ENCODE measurements around the gene TTYH1. TPM values are rescaled to one million over a fixed set of nuclear protein-coding genes. Genes with fewer than 3 reads are reported as not detected.

The TTYH1 gene
- total and polyA plus RNA-seq, 2 of the 8 experiments (the other 6 are each of a cell fraction or from before 2014, with no cell fraction given), result 26.7 to 46.5 TPM

GRCh38 chr19:54458648-54459281 is 43.5 kb downstream of the TTYH1 start:
- peaks cover 35 to 63% (median 55%) of the 10 kb centered on the region in 4 experiments for H3K36me3 ChIP-seq (ENCODE audit: control insufficient read depth in 2 of 4, insufficient read depth in 4 of 4, low read length in 3 of 4)
- H3K14ac ChIP-seq (ENCODE audit: insufficient read length), result no peak overlapping the region
- H3K23me2 ChIP-seq (ENCODE audit: low read depth, low read length), result peaks cover 4% of the 10 kb centered on the region; the same call in 1 of the 2 replicates
- no peak for DNase-seq (ENCODE audit: low read depth in 1 of 2, low spot score in 2 of 2)
- no peak overlapping the region for H3K27ac ChIP-seq (ENCODE audit: low read depth, low read length)
- no peak for FAIRE-seq
- ChIA-PET POLR2A (ENCODE audit: partially characterized antibody) (interaction anchor here (1.0 to 6.7 kb wide), 8 partner anchors 8 to 622 kb away, joined by 3 to 129 read pairs (median 4); partner anchors contain the start of genes CDC42EP5 and LENG8), CTCF (ENCODE audit: partially characterized antibody) (interaction anchor here (0.5 to 0.7 kb wide), 2 partner anchors 20 to 1168 kb away, joined by 3 to 5 read pairs; no protein-coding TSS in a partner anchor)
- no peak overlapping the region for H2BK120ac ChIP-seq (replicated peaks; ENCODE audit: low read depth, low read length)
- H4K8ac ChIP-seq (ENCODE audit: extremely low read depth, insufficient read depth, low read length), result no peak overlapping the region
- H2AFZ ChIP-seq (ENCODE audit: low read length), result no peak overlapping the region
- no peaks in the 10 kb centered on the region for H3K27me3 ChIP-seq (replicated peaks in 1 of 4; ENCODE audit: control insufficient read depth in 3 of 4, extremely low read depth in 1 of 4, insufficient read depth in 3 of 4, low read length in 3 of 4)
- no peak overlapping the region for H3K23ac ChIP-seq (ENCODE audit: insufficient read length)
- peaks cover 0 to 8% (median 5%) of the 10 kb centered on the region in 4 experiments; a peak in 5 of 7 replicates for H3K4me1 ChIP-seq (replicated peaks in 1 of 4; ENCODE audit: control insufficient read depth in 3 of 4, insufficient read depth in 4 of 4, low read length in 3 of 4)
- H3K9ac ChIP-seq (replicated peaks in 1 of 4; ENCODE audit: extremely low read depth in 1 of 4, low read depth in 3 of 4, low read length in 3 of 4), result no peak overlapping the region
- no peak overlapping the region for H3K4me3 ChIP-seq (ENCODE audit: extremely low read depth in 1 of 4, insufficient read depth in 2 of 4, low read depth in 3 of 4, low read length in 4 of 4)
- H3K4ac ChIP-seq (replicated peaks; ENCODE audit: insufficient read length, low read depth, low read length), result no peak overlapping the region
- H4K91ac ChIP-seq (replicated peaks; ENCODE audit: insufficient read length, low read length), result no peak overlapping the region
- H3K79me1 ChIP-seq (ENCODE audit: low read depth, low read length), result peaks cover 18% of the 10 kb centered on the region
- TF ChIP-seq EGR1 (IDR thresholded peaks at IDR 0.05; ENCODE audit: borderline replicate concordance, low read depth, low read length), result no peak
- no peak for TF ChIP-seq SP4 (IDR thresholded peaks at IDR 0.05; ENCODE audit: low read length)
- no peak for TF ChIP-seq TCF12 (IDR thresholded peaks at IDR 0.05; ENCODE audit: low read depth, low read length)
- no peak for TF ChIP-seq NRF1 (IDR thresholded peaks at IDR 0.05; ENCODE audit: low read depth, low read length)
- no peak for TF ChIP-seq CTBP2 (IDR thresholded peaks at IDR 0.05; ENCODE audit: borderline replicate concordance, insufficient read depth, insufficient read length, low read length)
- TF ChIP-seq EZH2 (IDR thresholded peaks at IDR 0.05; ENCODE audit: low read depth, low read length, severe bottlenecking), result no peak
- TF ChIP-seq MAFK (IDR thresholded peaks at IDR 0.05; ENCODE audit: low read depth, low read length), result no peak
- no peak for TF ChIP-seq RFX5 (IDR thresholded peaks at IDR 0.05; ENCODE audit: borderline replicate concordance, low read depth, low read length)
- TF ChIP-seq ASH2L (IDR thresholded peaks at IDR 0.05; ENCODE audit: low read length), result no peak
- TF ChIP-seq SRF (IDR thresholded peaks at IDR 0.05; ENCODE audit: low read depth, low read length), result no peak
- TF ChIP-seq CREB1 (IDR thresholded peaks at IDR 0.05), result no peak
- TF ChIP-seq TBP (IDR thresholded peaks at IDR 0.05; ENCODE audit: low read depth, low read length), result no peak
- no peak overlapping the region for H2BK15ac ChIP-seq (ENCODE audit: low read length)
- no peak overlapping the region for H3K56ac ChIP-seq (replicated peaks; ENCODE audit: insufficient read length, low read depth, low read length)
- no peak overlapping the region for H3K18ac ChIP-seq (ENCODE audit: extremely low read depth, low read length)
- H2BK12ac ChIP-seq (ENCODE audit: low read depth, low read length), result no peak overlapping the region
- no peaks in the 10 kb centered on the region for H3K9me3 ChIP-seq (ENCODE audit: insufficient read depth in 2 of 2, low read depth in 1 of 2, low read length in 1 of 2)
- peaks cover 0 to 5% of the 10 kb centered on the region in 2 experiments; a peak in 1 of 4 replicates for H3K79me2 ChIP-seq (ENCODE audit: control insufficient read depth in 1 of 2, insufficient read depth in 2 of 2, low read length in 2 of 2)
- H2BK20ac ChIP-seq (ENCODE audit: low read length), result no peak overlapping the region
- 98% methylated on average over 10 of the region's 11 CpGs; no CpG with 5 or more reads in 1 of the 2 experiments for WGBS, 2 experiments (ENCODE audit: extremely low coverage in 1 of 2, insufficient coverage in 1 of 2, insufficient read length in 1 of 2, insufficient replicate concordance in 2 of 2, low coverage in 1 of 2, low lambda C conversion rate in 2 of 2, missing lambda C conversion rate in 1 of 2)
- no peak overlapping the region for H4K5ac ChIP-seq (ENCODE audit: insufficient read length, low read depth, low read length)
- H4K20me1 ChIP-seq (replicated peaks in 1 of 2; ENCODE audit: control insufficient read depth in 1 of 2, insufficient read depth in 2 of 2, low read length in 2 of 2), result peaks cover 10 to 46% of the 10 kb centered on the region in 2 experiments
- H2AK5ac ChIP-seq (ENCODE audit: low read depth, low read length), result no peak overlapping the region
- no peak overlapping the region for H3K4me2 ChIP-seq (ENCODE audit: insufficient read depth in 1 of 2, low read depth in 2 of 2, low read length in 2 of 2)
- no peak overlapping the region for H2BK5ac ChIP-seq (ENCODE audit: low read depth, low read length)

All from H1 (cell line).